SK-MEL-5 (cell line): ENCODE measurements around the gene RPL15. TPM values are rescaled to one million over a fixed set of nuclear protein-coding genes. Genes with fewer than 3 reads are reported as not detected.

Experiments
- DNase-seq: peaks from one replicate; pipeline ENCODE4 v3.0.0-alpha.2; 2016; ENCODE audit warnings: low read depth, low spot score
- in situ Hi-C: cut with HindIII; loops from 2 replicates; pipeline ENCODE4 v1.10.0; 2016; ENCODE audit warnings: low sequenced_read_pairs, high pct_unique_total_duplicates, low pct_unique_long_range_greater_than_20kb
- total RNA-seq: library from RNA; depleted of rRNA; stranded (reverse); fragments of >200 nt; shearing (Covaris generic); gene quantifications from 2 replicates; pipeline ENCODE4 v1.2.3, GENCODE V29; 2014; rRNA removed

RPL15 gene
- total RNA-seq, 1 experiment from 2014 or later = 2,511 TPM

GRCh38 chr3:23969393-23969792 is 52.5 kb downstream of the RPL15 start:
- in situ Hi-C loops = no loop called here
- no peak for DNase-seq

Other genes with a start within 250 kb of the RPL15 start
- gene UBE2E1, start 111.2 kb upstream of the RPL15 start, total RNA-seq = 155 and 158 TPM in 2 replicates
- 15.1 and 16.2 TPM in 2 replicates for gene NKIRAS1, start 142 bp upstream of the RPL15 start, total RNA-seq
- gene NR1D2, start 28.2 kb downstream of the RPL15 start, total RNA-seq = 26.9 and 33.3 TPM in 2 replicates